Liver (tissue), 3 donors: ENCODE data around the gene KDM5B.

Source experiments
- ATF3 ChIP-seq: IDR thresholded peaks from 2 replicates; pipeline ENCODE4 v1.6.1; 2016; ENCODE audit warnings: antibody characterized with exemption
- CTCF ChIP-seq: fragments of 150-350 bp; IDR thresholded peaks from 2 replicates; pipeline ENCODE4 v1.5.1; 2017; ENCODE audit warnings: improper control_type of control experiment, low read depth, low read length; ENCODE audit not compliant: missing input control
- EGR1 ChIP-seq, 2 donors: IDR thresholded peaks; 2 replicates each; pipeline ENCODE4 v1.6.1; 2016 to 2018; ENCODE audit warnings: antibody characterized with exemption in 2 of 2, low read depth in 2 of 2
- GABPA ChIP-seq, 2 donors: IDR thresholded peaks in 1 of 2; conservative IDR thresholded peaks in 1 of 2; 2 replicates each; pipeline ENCODE4 v1.6.1; 2016; ENCODE audit warnings: antibody characterized with exemption in 2 of 2, mild to moderate bottlenecking in 1 of 2, moderate library complexity in 1 of 2
- HNF4A ChIP-seq, 2 donors: conservative IDR thresholded peaks; 2 replicates each; pipeline ENCODE4 v1.6.1; 2016; ENCODE audit warnings: antibody characterized with exemption in 2 of 2, mild to moderate bottlenecking in 2 of 2
- JUND ChIP-seq, 2 donors: IDR thresholded peaks; 2 replicates each; pipeline ENCODE4 v1.6.1; 2016; ENCODE audit warnings: antibody characterized with exemption in 2 of 2
- NR2F2 ChIP-seq: IDR thresholded peaks from 2 replicates; pipeline ENCODE4 v1.6.1; 2016; ENCODE audit warnings: antibody characterized with exemption
- RAD21 ChIP-seq, 2 donors: IDR thresholded peaks; 2 replicates each; pipeline ENCODE4 v1.6.1; 2016; ENCODE audit warnings: antibody characterized with exemption in 2 of 2, mild to moderate bottlenecking in 2 of 2
- SP1 ChIP-seq: IDR thresholded peaks from 2 replicates; pipeline ENCODE4 v1.6.1; 2018; ENCODE audit warnings: antibody characterized with exemption, mild to moderate bottlenecking
- TAF1 ChIP-seq: conservative IDR thresholded peaks from 2 replicates; pipeline ENCODE4 v1.6.1; 2016; ENCODE audit warnings: antibody characterized with exemption, mild to moderate bottlenecking
- YY1 ChIP-seq: IDR thresholded peaks from 2 replicates; pipeline ENCODE4 v1.6.1; 2016; ENCODE audit warnings: antibody characterized with exemption, mild to moderate bottlenecking
- ZBTB33 ChIP-seq: IDR thresholded peaks from 2 replicates; pipeline ENCODE4 v1.6.1; 2016; ENCODE audit warnings: antibody characterized with exemption
- TF ChIP-seq, protein P1 (sequence below): IDR thresholded peaks from 2 replicates; pipeline ENCODE4 v1.6.1; 2016; ENCODE audit warnings: antibody characterized with exemption
- TF ChIP-seq, protein P2 (sequence below): IDR thresholded peaks from 2 replicates; pipeline ENCODE4 v1.6.1; 2016; ENCODE audit warnings: antibody characterized with exemption, mild to moderate bottlenecking
- donor health status: healthy.
- donor health status: healthy.

DNA sequence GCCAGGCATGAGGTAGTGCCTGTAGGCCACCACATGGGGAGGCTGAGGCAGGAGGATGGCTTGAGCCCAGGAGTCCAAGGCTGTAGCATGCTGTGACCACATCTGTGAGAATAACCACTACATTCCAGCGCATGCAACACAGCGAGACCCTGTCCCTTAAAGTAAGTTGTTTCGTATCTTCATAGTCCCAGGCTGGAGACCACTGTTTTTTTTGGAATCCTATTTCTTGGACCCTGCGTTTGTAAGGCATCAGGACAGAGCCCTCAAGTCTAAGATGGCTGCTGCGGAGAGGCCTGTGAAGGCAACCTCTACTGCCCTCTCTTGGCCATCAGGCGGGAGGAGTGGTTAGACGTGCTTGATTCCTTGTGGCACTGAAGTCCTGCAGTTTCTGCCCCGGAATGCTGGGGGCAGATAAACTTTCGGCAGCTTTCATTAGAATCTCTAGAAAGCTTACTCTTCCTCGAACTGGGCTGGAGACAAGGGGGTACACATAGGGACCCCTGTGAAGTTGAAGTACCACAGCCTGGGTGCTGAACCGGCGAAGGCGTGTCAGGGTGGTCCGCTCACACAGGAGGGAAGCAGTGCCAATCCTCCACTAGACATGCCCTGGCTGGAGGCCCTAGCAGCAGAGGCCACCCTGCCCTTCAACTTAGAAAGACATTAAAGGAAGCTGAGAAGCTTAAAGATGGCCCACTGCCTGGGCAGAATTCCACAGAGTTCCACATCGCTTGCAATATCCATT, 44.1 kb upstream of the KDM5B start:
- TF ChIP-seq, protein P1, sequence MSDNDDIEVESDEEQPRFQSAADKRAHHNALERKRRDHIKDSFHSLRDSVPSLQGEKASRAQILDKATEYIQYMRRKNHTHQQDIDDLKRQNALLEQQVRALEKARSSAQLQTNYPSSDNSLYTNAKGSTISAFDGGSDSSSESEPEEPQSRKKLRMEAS = no peak
- no peak for TF ChIP-seq ATF3
- peak; percentile 17 for TF ChIP-seq CTCF
- TF ChIP-seq NR2F2 = no peak
- TF ChIP-seq GABPA (IDR thresholded peaks at IDR 0.05 in 1 of 2, conservative IDR thresholded peaks at IDR 0.05 in 1 of 2) = no peak
- no peak for TF ChIP-seq TAF1
- TF ChIP-seq SP1 = no peak
- TF ChIP-seq, protein P2, sequence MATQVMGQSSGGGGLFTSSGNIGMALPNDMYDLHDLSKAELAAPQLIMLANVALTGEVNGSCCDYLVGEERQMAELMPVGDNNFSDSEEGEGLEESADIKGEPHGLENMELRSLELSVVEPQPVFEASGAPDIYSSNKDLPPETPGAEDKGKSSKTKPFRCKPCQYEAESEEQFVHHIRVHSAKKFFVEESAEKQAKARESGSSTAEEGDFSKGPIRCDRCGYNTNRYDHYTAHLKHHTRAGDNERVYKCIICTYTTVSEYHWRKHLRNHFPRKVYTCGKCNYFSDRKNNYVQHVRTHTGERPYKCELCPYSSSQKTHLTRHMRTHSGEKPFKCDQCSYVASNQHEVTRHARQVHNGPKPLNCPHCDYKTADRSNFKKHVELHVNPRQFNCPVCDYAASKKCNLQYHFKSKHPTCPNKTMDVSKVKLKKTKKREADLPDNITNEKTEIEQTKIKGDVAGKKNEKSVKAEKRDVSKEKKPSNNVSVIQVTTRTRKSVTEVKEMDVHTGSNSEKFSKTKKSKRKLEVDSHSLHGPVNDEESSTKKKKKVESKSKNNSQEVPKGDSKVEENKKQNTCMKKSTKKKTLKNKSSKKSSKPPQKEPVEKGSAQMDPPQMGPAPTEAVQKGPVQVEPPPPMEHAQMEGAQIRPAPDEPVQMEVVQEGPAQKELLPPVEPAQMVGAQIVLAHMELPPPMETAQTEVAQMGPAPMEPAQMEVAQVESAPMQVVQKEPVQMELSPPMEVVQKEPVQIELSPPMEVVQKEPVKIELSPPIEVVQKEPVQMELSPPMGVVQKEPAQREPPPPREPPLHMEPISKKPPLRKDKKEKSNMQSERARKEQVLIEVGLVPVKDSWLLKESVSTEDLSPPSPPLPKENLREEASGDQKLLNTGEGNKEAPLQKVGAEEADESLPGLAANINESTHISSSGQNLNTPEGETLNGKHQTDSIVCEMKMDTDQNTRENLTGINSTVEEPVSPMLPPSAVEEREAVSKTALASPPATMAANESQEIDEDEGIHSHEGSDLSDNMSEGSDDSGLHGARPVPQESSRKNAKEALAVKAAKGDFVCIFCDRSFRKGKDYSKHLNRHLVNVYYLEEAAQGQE = no peak
- TF ChIP-seq EGR1 (IDR thresholded peaks at IDR 0.05; ENCODE audit: low read depth in 2 of 2) = no peak
- TF ChIP-seq ZBTB33 = no peak
- no peak for TF ChIP-seq JUND (IDR thresholded peaks at IDR 0.05)
- no peak for TF ChIP-seq HNF4A (conservative IDR thresholded peaks at IDR 0.05)
- TF ChIP-seq RAD21 (IDR thresholded peaks at IDR 0.05) = peak; percentile 44 to 68
- TF ChIP-seq YY1 = no peak
